HL-60 (cell line): ENCODE data around the gene ADPRM.

Experiments used
- DNase-seq, 2 experiments: peaks; one replicate each; pipeline ENCODE4 v3.0.0-alpha.2; 2010 to 2020; ENCODE audit warnings: low read depth in 1 of 2, low spot score in 1 of 2
- H3K27ac ChIP-seq: fragments of 250-450 bp; sonication (Bioruptor Pico); replicated peaks from 2 replicates; pipeline ENCODE4 v1.5.1; 2020; ENCODE audit warnings: mild to moderate bottlenecking, moderate library complexity
- H3K27me3 ChIP-seq: fragments of 250-450 bp; sonication (Bioruptor Pico); 2 replicates; pipeline ENCODE4 v1.5.1; 2021; ENCODE audit warnings: mild to moderate bottlenecking, moderate library complexity; ENCODE audit not compliant: insufficient read depth, poor library complexity, severe bottlenecking
- H3K4me3 ChIP-seq: replicated peaks from 2 replicates; pipeline ENCODE4 v1.5.1; 2011; ENCODE audit warnings: mild to moderate bottlenecking, control low read depth, low read length; ENCODE audit not compliant: insufficient read depth
- CTCF ChIP-seq: IDR thresholded peaks from one replicate; pipeline ENCODE4 v1.5.1; 2011; ENCODE audit warnings: low read length, control low read depth, inconsistent platforms; ENCODE audit not compliant: insufficient read depth
- GABPA ChIP-seq: IDR thresholded peaks from 2 replicates; pipeline ENCODE4 v1.6.1; 2012; ENCODE audit warnings: low read depth
- POLR2AphosphoS5 ChIP-seq: IDR thresholded peaks from 2 replicates; pipeline ENCODE4 v1.6.1; 2012; ENCODE audit warnings: low read depth
- REST ChIP-seq: IDR thresholded peaks from 2 replicates; pipeline ENCODE4 v1.6.1; 2012; ENCODE audit warnings: low read depth; ENCODE audit not compliant: insufficient replicate concordance
- SPI1 ChIP-seq: IDR thresholded peaks from 2 replicates; pipeline ENCODE4 v1.6.1; 2012; ENCODE audit warnings: low read depth, mild to moderate bottlenecking, borderline replicate concordance

The ADPRM gene

GRCh38 chr17:10748531-10749181 lies 51.3 kb downstream of the ADPRM start:
- TF ChIP-seq SPI1 (no peak), CTCF (no peak), POLR2AphosphoS5 (no peak), REST (no peak), GABPA (no peak)
- no peak for DNase-seq

GRCh38 chr17:10750210-10750609 lies 52.8 kb downstream of the ADPRM start:
- Histone ChIP-seq H3K4me3 (no peak overlapping the region), H3K27ac (no peak overlapping the region), H3K27me3 (no peaks in the 10 kb centered on the region)
- DNase-seq, result no peak
- TF ChIP-seq REST, result no peak
- TF ChIP-seq POLR2AphosphoS5, result no peak
- TF ChIP-seq CTCF, result no peak
- no peak for TF ChIP-seq SPI1
- TF ChIP-seq GABPA, result no peak

More at GRCh38 chr17:10748531-10749181, 51.3 kb downstream of the ADPRM start:
- Histone ChIP-seq H3K27me3 (no peaks in the 10 kb centered on the region), H3K27ac (no peak overlapping the region), H3K4me3 (no peak overlapping the region)

- TF ChIP-seq REST (no peak), CTCF (no peak), SPI1 (no peak)
- Histone ChIP-seq H3K27ac (no peak overlapping the region), H3K4me3 (no peak overlapping the region), H3K27me3 (no peaks in the 10 kb centered on the region)
- no peak for DNase-seq
Observed at GRCh38 chr17:10751563-10751962, 54.2 kb downstream of the ADPRM start.
